Panc1 (cell line): ENCODE data around the gene ESAM. TPM values are rescaled to one million over a fixed set of nuclear protein-coding genes. Genes with fewer than 3 reads are reported as not detected.

Source experiments
- ATAC-seq: fragments of 200-7000 bp; cut with Tn5 transposase; 2 replicates; pipeline ENCODE4 v1.9.1; 2020; ENCODE audit warnings: mild to moderate bottlenecking, moderate library complexity
- BruUV-seq: library from RNA; stranded (reverse); fragments of 400-500 nt; replicated peaks from 2 replicates; lab custom pipeline; 2021; lab: Mats Ljungman, UMichigan
- CTCF ChIA-PET: fragments of 300-600 bp; sonication (Branson Sonifier 250); formaldehyde crosslinking; loops from one replicate; lab custom pipeline; 2022; ENCODE audit warnings: antibody characterized with exemption; lab: Charles Lee
- POLR2A ChIA-PET: fragments of 300-600 bp; sonication (Branson Sonifier 250); formaldehyde crosslinking; loops from one replicate; lab custom pipeline; 2022; ENCODE audit warnings: antibody characterized with exemption; lab: Charles Lee
- DNase-seq: peaks from one replicate; pipeline ENCODE4 v3.0.0-alpha.2; 2010; ENCODE audit warnings: low read depth, low spot score
- H3K27ac ChIP-seq: 2 replicates; pipeline ENCODE4 v1.5.1; 2011; ENCODE audit warnings: mild to moderate bottlenecking, low read length, inconsistent platforms
- H3K27me3 ChIP-seq: fragments of 200-500 bp; sonication (Bioruptor generic); 2 replicates; pipeline ENCODE4 v1.6.0; 2014; ENCODE audit warnings: low read length, inconsistent platforms; ENCODE audit not compliant: control insufficient read depth, insufficient read depth
- H3K36me3 ChIP-seq: fragments of 200-500 bp; sonication (Bioruptor generic); 2 replicates; pipeline ENCODE4 v1.5.1; 2014; ENCODE audit warnings: inconsistent platforms, mild to moderate bottlenecking, low read length, moderate library complexity; ENCODE audit not compliant: control insufficient read depth, insufficient read depth
- H3K4me1 ChIP-seq: 2 replicates; pipeline ENCODE4 v1.5.1; 2011; ENCODE audit warnings: inconsistent platforms, mild to moderate bottlenecking, low read length, moderate library complexity; ENCODE audit not compliant: control insufficient read depth, insufficient read depth
- H3K4me3 ChIP-seq, 2 experiments: 2 replicates each; pipeline ENCODE4 v1.5.1; 2011 to 2012; ENCODE audit warnings: low read depth in 2 of 2, low read length in 2 of 2, mild to moderate bottlenecking in 2 of 2, inconsistent platforms in 1 of 2, moderate library complexity in 1 of 2
- H3K9me3 ChIP-seq: fragments of 200-500 bp; sonication (Bioruptor generic); 2 replicates; pipeline ENCODE4 v1.5.1; 2014; ENCODE audit warnings: low read depth, mild to moderate bottlenecking, inconsistent platforms, low read length, moderate library complexity; ENCODE audit not compliant: control insufficient read depth, insufficient read depth
- CTCF ChIP-seq: fragments of 450-650 bp; IDR thresholded peaks from 2 replicates; pipeline ENCODE4 v1.5.1; 2017; ENCODE audit warnings: mild to moderate bottlenecking
- POLR2AphosphoS5 ChIP-seq: IDR thresholded peaks from 2 replicates; pipeline ENCODE4 v1.6.1; 2012; ENCODE audit warnings: mild to moderate bottlenecking, low read depth, low read length, moderate library complexity
- SIN3A ChIP-seq: IDR thresholded peaks from 2 replicates; pipeline ENCODE4 v1.6.1; 2012; ENCODE audit warnings: low read depth, mild to moderate bottlenecking, low read length, moderate library complexity, borderline replicate concordance; ENCODE audit not compliant: insufficient read depth
- TCF7L2 ChIP-seq: IDR thresholded peaks from 2 replicates; pipeline ENCODE4 v1.6.1; 2011; ENCODE audit warnings: mild to moderate bottlenecking, low read depth, low read length, inconsistent platforms
- in situ Hi-C: cut with HindIII; loops from 2 replicates; pipeline ENCODE4 v1.10.0; 2016; ENCODE audit warnings: low sequenced_read_pairs, low pct_unique_long_range_greater_than_20kb
- intact Hi-C: fragments of 100-400 bp; cut with micrococcal nuclease; formaldehyde crosslinking; loops from one replicate; pipeline ENCODE4 v1.10.0; 2022; ENCODE audit not compliant: unreplicated experiment
- total RNA-seq: library from RNA; stranded (reverse); gene quantifications from one replicate; pipeline ENCODE4 v1.2.1, GENCODE V29; 2021; ENCODE audit not compliant: unreplicated experiment
- TF ChIP-seq, protein P1 (sequence below), 2 experiments: IDR thresholded peaks; 2 replicates each; pipeline ENCODE4 v1.6.1; 2011 to 2012; ENCODE audit warnings: low read depth in 2 of 2, control low read depth in 1 of 2, low read length in 1 of 2, mild to moderate bottlenecking in 1 of 2, moderate library complexity in 1 of 2; ENCODE audit not compliant: insufficient read depth in 1 of 2

ESAM gene
- total RNA-seq, 1 experiment from 2014 or later, result 1.6 TPM

DNA sequence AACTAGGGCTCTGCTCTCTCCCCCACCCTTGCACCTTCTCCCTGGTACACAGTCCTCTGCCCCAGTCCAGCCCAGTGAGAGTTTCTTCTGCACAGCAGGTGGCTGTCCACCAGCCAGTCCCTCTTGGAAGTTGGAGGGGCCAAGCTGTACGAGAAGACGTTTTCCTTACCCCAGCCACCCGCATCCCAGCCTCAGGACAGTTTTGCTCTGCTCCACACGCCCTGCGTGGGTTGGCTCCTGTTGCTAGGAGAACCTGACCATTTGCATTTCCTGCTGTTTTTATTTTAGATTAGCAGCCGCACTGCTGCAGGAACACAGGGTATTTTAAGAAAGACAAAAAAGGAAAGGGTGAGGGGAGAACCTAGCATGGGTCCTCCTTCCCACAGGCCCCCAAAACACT lies 39.9 kb downstream of the ESAM start:
- BruUV-seq, result no TSS peak
- Histone ChIP-seq H3K36me3 (no peaks in the 10 kb centered on the region), H3K9me3 (no peaks in the 10 kb centered on the region), H3K4me3 (no peak overlapping the region), H3K27me3 (peaks cover 61% of the 10 kb centered on the region), H3K4me1 (peaks cover 10% of the 10 kb centered on the region; the same call in 1 of the 2 replicates), H3K27ac (no peak overlapping the region)
- TF ChIP-seq, protein P1, sequence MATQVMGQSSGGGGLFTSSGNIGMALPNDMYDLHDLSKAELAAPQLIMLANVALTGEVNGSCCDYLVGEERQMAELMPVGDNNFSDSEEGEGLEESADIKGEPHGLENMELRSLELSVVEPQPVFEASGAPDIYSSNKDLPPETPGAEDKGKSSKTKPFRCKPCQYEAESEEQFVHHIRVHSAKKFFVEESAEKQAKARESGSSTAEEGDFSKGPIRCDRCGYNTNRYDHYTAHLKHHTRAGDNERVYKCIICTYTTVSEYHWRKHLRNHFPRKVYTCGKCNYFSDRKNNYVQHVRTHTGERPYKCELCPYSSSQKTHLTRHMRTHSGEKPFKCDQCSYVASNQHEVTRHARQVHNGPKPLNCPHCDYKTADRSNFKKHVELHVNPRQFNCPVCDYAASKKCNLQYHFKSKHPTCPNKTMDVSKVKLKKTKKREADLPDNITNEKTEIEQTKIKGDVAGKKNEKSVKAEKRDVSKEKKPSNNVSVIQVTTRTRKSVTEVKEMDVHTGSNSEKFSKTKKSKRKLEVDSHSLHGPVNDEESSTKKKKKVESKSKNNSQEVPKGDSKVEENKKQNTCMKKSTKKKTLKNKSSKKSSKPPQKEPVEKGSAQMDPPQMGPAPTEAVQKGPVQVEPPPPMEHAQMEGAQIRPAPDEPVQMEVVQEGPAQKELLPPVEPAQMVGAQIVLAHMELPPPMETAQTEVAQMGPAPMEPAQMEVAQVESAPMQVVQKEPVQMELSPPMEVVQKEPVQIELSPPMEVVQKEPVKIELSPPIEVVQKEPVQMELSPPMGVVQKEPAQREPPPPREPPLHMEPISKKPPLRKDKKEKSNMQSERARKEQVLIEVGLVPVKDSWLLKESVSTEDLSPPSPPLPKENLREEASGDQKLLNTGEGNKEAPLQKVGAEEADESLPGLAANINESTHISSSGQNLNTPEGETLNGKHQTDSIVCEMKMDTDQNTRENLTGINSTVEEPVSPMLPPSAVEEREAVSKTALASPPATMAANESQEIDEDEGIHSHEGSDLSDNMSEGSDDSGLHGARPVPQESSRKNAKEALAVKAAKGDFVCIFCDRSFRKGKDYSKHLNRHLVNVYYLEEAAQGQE (IDR thresholded peaks at IDR 0.05; ENCODE audit: insufficient read depth in 1 of 2, low read depth in 2 of 2, low read length in 1 of 2), result no peak
- TF ChIP-seq SIN3A, result no peak
- no peak for TF ChIP-seq CTCF
- TF ChIP-seq POLR2AphosphoS5, result no peak
- no peak for TF ChIP-seq TCF7L2
- DNase-seq, result no peak
- POLR2A ChIA-PET, result no interaction called here
- no peak for ATAC-seq
- CTCF ChIA-PET, result interaction anchor here (0.6 kb wide), 1 partner anchor 114 kb away, joined by 3 read pairs; no protein-coding TSS in a partner anchor
- in situ Hi-C loops, result no loop called here
- intact Hi-C loops, result no loop called here

GRCh38 chr11:124719534-124719933 lies 42.6 kb downstream of the ESAM start:
- Histone ChIP-seq H3K9me3 (no peaks in the 10 kb centered on the region), H3K4me1 (peaks cover 10% of the 10 kb centered on the region; the same call in 1 of the 2 replicates), H3K36me3 (no peaks in the 10 kb centered on the region), H3K4me3 (no peak overlapping the region), H3K27ac (no peak overlapping the region), H3K27me3 (peaks cover 65% of the 10 kb centered on the region)
- DNase-seq (no peak), ATAC-seq (no peak)
- TF ChIP-seq, protein P1 (IDR thresholded peaks at IDR 0.05; ENCODE audit: insufficient read depth in 1 of 2, low read depth in 2 of 2, low read length in 1 of 2), result no peak
- TF ChIP-seq POLR2AphosphoS5 (no peak), CTCF (no peak), SIN3A (no peak), TCF7L2 (no peak)
- no TSS peak for BruUV-seq
- POLR2A ChIA-PET, result no interaction called here
- in situ Hi-C loops (no loop called here), intact Hi-C loops (no loop called here)
- CTCF ChIA-PET, result interaction anchor here (0.6 kb wide), 1 partner anchor 44 kb away, joined by 8 read pairs; no protein-coding TSS in a partner anchor
